ENCODE results near the gene TMEM266. TPM values are rescaled to one million over a fixed set of nuclear protein-coding genes. Genes with fewer than 3 reads are reported as not detected.

Gene TMEM266
- total and polyA plus RNA-seq, 10 donors = 0.61 to 1.8 (median 1.4) TPM

- DNase-seq = no peak
Observed at GRCh38 chr15:76153241-76154197, 93.7 kb downstream of the TMEM266 start.

DNA sequence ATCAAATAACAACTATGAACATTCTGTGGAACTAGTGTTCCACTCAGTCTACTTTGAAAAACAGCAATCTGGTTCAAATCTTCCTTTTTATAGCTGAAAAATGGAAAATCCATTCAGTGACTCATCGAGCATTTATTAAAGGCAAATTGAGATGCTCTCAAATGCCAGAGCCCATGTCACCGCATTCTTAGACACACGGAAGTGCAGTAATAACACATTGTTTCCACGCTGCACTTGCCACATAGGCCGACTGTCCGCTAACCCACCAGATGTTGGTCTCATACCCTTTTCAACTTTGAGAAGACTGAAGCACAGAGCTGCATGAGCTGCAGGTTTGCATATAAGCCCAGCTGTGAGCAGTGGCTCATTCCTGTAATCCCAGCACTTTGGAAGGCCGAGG lies 95.9 kb downstream of the TMEM266 start:
- peaks cover 0 to 8% (median 6%) of the 10 kb centered on the region in 6 donors for H3K4me1 ChIP-seq
- intact Hi-C loops (cut with DNase I; ENCODE audit: low total_unique reads) = no loop called here
- DNase-seq = no peak

More at GRCh38 chr15:76153241-76154197, 93.7 kb downstream of the TMEM266 start:
- Histone ChIP-seq H3K27ac (no peak overlapping the region), H3K36me3 (no peaks in the 10 kb centered on the region), H3K4me1 (peaks cover 0 to 14% (median 11%) of the 10 kb centered on the region in 6 donors), H3K4me3 (no peak overlapping the region), H3K27me3 (replicated peaks in 1 of 7) (no peaks in the 10 kb centered on the region), H3K9me3 (no peaks in the 10 kb centered on the region)
- intact Hi-C loops (cut with DNase I; ENCODE audit: low total_unique reads) = no loop called here
- TF ChIP-seq, protein P1, sequence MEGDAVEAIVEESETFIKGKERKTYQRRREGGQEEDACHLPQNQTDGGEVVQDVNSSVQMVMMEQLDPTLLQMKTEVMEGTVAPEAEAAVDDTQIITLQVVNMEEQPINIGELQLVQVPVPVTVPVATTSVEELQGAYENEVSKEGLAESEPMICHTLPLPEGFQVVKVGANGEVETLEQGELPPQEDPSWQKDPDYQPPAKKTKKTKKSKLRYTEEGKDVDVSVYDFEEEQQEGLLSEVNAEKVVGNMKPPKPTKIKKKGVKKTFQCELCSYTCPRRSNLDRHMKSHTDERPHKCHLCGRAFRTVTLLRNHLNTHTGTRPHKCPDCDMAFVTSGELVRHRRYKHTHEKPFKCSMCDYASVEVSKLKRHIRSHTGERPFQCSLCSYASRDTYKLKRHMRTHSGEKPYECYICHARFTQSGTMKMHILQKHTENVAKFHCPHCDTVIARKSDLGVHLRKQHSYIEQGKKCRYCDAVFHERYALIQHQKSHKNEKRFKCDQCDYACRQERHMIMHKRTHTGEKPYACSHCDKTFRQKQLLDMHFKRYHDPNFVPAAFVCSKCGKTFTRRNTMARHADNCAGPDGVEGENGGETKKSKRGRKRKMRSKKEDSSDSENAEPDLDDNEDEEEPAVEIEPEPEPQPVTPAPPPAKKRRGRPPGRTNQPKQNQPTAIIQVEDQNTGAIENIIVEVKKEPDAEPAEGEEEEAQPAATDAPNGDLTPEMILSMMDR (IDR thresholded peaks at IDR 0.05 in 8 of 11, conservative IDR thresholded peaks at IDR 0.05 in 3 of 11) = no peak
- TF ChIP-seq POLR2AphosphoS5 (IDR thresholded peaks at IDR 0.05) (no peak), POLR2A (IDR thresholded peaks at IDR 0.05) (no peak)
- 71 to 77% (median 76%) methylated on average over 24 of the region's 24 CpGs for WGBS, 5 donors

DNA sequence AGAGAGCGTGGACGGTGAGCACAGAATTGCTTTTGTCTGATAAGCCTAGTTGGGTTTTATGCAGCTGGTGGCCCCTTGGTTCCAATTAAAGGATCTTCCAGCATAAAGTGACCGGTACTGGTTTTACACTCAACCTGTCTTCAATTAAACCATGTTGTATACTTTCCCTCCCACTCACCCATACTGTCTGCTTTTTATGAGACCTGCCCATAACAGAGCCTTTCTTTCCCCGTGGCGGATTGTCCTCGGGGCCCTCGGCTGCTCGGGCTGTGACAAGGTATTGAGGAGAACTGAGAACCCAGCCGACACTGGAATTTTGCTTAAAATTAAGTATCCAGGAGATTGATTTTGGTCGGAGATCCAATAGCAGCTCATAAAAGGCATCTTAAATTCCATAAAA lies 98.4 kb downstream of the TMEM266 start:
- no peak for DNase-seq

More for the DNA sequence above, 95.9 kb downstream of the TMEM266 start:
- Histone ChIP-seq H3K27ac (no peak overlapping the region), H3K27me3 (replicated peaks in 1 of 7) (no peaks in the 10 kb centered on the region), H3K36me3 (no peaks in the 10 kb centered on the region), H3K9me3 (no peaks in the 10 kb centered on the region), H3K4me3 (no peak overlapping the region)
- TF ChIP-seq POLR2A (IDR thresholded peaks at IDR 0.05) (no peak), POLR2AphosphoS5 (IDR thresholded peaks at IDR 0.05) (no peak)
- TF ChIP-seq, protein P1 (IDR thresholded peaks at IDR 0.05 in 8 of 11, conservative IDR thresholded peaks at IDR 0.05 in 3 of 11) = no peak
- WGBS, 5 donors = 85 to 94% (median 87%) methylated on average over 7 of the region's 7 CpGs

More for the DNA sequence above, 98.4 kb downstream of the TMEM266 start:
- 92 to 96% (median 94%) methylated on average over 10 of the region's 10 CpGs for WGBS, 5 donors
- intact Hi-C loops (cut with DNase I; ENCODE audit: low total_unique reads) = no loop called here
- no peaks in the 10 kb centered on the region for H3K9me3 ChIP-seq
- H3K4me1 ChIP-seq = peaks cover 5 to 23% (median 15%) of the 10 kb centered on the region in 6 donors
- H3K27me3 ChIP-seq (replicated peaks in 1 of 7) = no peaks in the 10 kb centered on the region
- no peak overlapping the region for H3K4me3 ChIP-seq
- no peaks in the 10 kb centered on the region for H3K36me3 ChIP-seq
- H3K27ac ChIP-seq = no peak overlapping the region
- TF ChIP-seq POLR2A (IDR thresholded peaks at IDR 0.05) (no peak), POLR2AphosphoS5 (IDR thresholded peaks at IDR 0.05) (no peak)
- TF ChIP-seq, protein P1 (IDR thresholded peaks at IDR 0.05 in 8 of 11, conservative IDR thresholded peaks at IDR 0.05 in 3 of 11) = no peak

Measured in spleen (tissue), 11 donors.